ENCODE data around the gene THSD4. TPM values are rescaled to one million over a fixed set of nuclear protein-coding genes. Genes with fewer than 3 reads are reported as not detected.

The THSD4 gene
- total and polyA plus RNA-seq, 9 of the 15 experiments (the other 6 are each of a cell fraction or from before 2014, with no cell fraction given), result 0.04 TPM; not detected in 5

- TF ChIP-seq PTBP1 (IDR thresholded peaks at IDR 0.05; ENCODE audit: low read depth, low read length) (no peak), MITF (IDR thresholded peaks at IDR 0.05) (no peak), HCFC1 (IDR thresholded peaks at IDR 0.05; ENCODE audit: low read depth, low read length) (no peak), NR4A1 (CRISPR knock-in tag; IDR thresholded peaks at IDR 0.05) (no peak), NR4A1 (tag; IDR thresholded peaks at IDR 0.05) (no peak)
Observed at GRCh38 chr15:71473751-71474150, 358.5 kb downstream of the THSD4 start (continued).

DNA sequence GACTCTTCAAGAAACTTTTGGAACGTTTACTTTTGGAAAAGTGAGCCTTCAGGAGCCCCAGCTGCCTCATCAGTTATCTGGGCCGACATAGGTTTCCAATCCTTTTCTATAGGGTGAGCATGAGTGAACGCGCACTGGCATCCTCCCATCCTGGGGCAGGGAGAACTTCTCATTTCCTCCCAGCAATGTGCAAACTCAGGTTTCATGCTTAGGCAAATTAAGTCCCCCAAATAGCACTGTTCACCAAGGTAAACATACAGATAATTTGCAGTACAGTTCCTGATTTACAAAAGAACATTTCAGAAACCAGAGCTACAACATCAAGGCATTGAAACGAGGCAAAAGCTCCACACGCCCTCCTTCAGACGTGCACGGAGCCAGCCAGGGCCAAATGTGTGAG lies 361.6 kb downstream of the THSD4 start:
- H3K9me3 ChIP-seq (replicated peaks; ENCODE audit: control insufficient read depth, insufficient read depth, low read depth, low read length), result no peaks in the 10 kb centered on the region
- POLR2A ChIA-PET, result interaction anchor here (1.6 kb wide), 1 partner anchor 8 kb away, joined by 4 read pairs; no protein-coding TSS in a partner anchor
- H2AFZ ChIP-seq (ENCODE audit: low read depth, low read length), result no peak overlapping the region
- no peaks in the 10 kb centered on the region for H3K4me1 ChIP-seq (replicated peaks in 1 of 2; ENCODE audit: control insufficient read depth in 2 of 2, insufficient read depth in 2 of 2, low read length in 2 of 2)
- no peaks in the 10 kb centered on the region for H3K79me2 ChIP-seq (ENCODE audit: control insufficient read depth, insufficient read depth, low read length)
- H3K36me3 ChIP-seq (ENCODE audit: control insufficient read depth, insufficient read depth, low read length), result no peaks in the 10 kb centered on the region
- no peak overlapping the region for H3K4me3 ChIP-seq
- no peak overlapping the region for H3K4me2 ChIP-seq (ENCODE audit: insufficient read depth, low read length)
- H3K27ac ChIP-seq (ENCODE audit: extremely low read depth, low read depth, low read length), result no peak overlapping the region
- TF ChIP-seq HOXB6 (CRISPR knock-in tag; IDR thresholded peaks at IDR 0.05; ENCODE audit: borderline replicate concordance), result no peak
- intact Hi-C loops (cut with micrococcal nuclease) (no loop called here), in situ Hi-C loops (cut with MboI) (no loop called here)
- DNase-seq (ENCODE audit: extremely low read depth in 1 of 4, low spot score in 3 of 4) (no peak), FAIRE-seq (no peak), ATAC-seq (no peak)
- BruUV-seq (replicated peaks), result no TSS peak
- CTCF ChIA-PET (ENCODE audit: low intra/inter-chr PET ratio), result no interaction called here
- no peaks in the 10 kb centered on the region for H3K9me1 ChIP-seq (ENCODE audit: control insufficient read depth, insufficient read depth, low read length)
- WGBS (ENCODE audit: insufficient coverage, low coverage, missing lambda C conversion rate), result 0% methylated on average over 8 of the region's 8 CpGs
- H4K20me1 ChIP-seq (replicated peaks; ENCODE audit: control insufficient read depth, insufficient read depth, low read length), result no peaks in the 10 kb centered on the region
- no peak overlapping the region for H3K9ac ChIP-seq (ENCODE audit: insufficient read depth in 1 of 2, low read depth in 2 of 2, low read length in 2 of 2)
- H3K27me3 ChIP-seq (ENCODE audit: control insufficient read depth in 2 of 2, insufficient read depth in 2 of 2, low read length in 2 of 2), result peaks cover 0 to 4% of the 10 kb centered on the region in 2 experiments; a peak in 1 of 5 replicates
